Stimulated activated CD4-positive, alpha-beta T cell treated with anti-CD3 and anti-CD28 coated beads, Interleukin-4, amount 100 ng/mL, for 4 hours (primary cell): Measurements from ENCODE around the gene OTUD1.

Source experiments
- DNase-seq, 2 experiments: peaks; one replicate each; pipeline ENCODE4 v3.0.0-alpha.2; 2020

OTUD1 gene

GRCh38 chr10:23432166-23432565 lies 6.7 kb upstream of the OTUD1 start:
- DNase-seq = no peak

- DNase-seq = no peak
Measured at GRCh38 chr10:23432639-23433038, 6.2 kb upstream of the OTUD1 start.

GRCh38 chr10:23433701-23434100 lies 5.2 kb upstream of the OTUD1 start:
- DNase-seq = no peak

- no peak for DNase-seq
Measured at GRCh38 chr10:23435378-23435777, 3.5 kb upstream of the OTUD1 start.

GRCh38 chr10:23436983-23437382 lies 1.9 kb upstream of the OTUD1 start:
- DNase-seq = no peak

- no peak for DNase-seq
Measured at GRCh38 chr10:23437963-23438546, 820 bp upstream of the OTUD1 start.

GRCh38 chr10:23439452-23439960 lies 631 bp downstream of the OTUD1 start:
- peak; percentile 40 to 47 for DNase-seq

GRCh38 chr10:23439961-23440889 lies 1.4 kb downstream of the OTUD1 start:
- DNase-seq = peak; percentile 5 to 32

GRCh38 chr10:23441251-23441650 lies 2.4 kb downstream of the OTUD1 start:
- no peak for DNase-seq

GRCh38 chr10:23442936-23443335 lies 4.1 kb downstream of the OTUD1 start:
- no peak for DNase-seq

- no peak for DNase-seq
Measured at GRCh38 chr10:23445591-23445990, 6.7 kb downstream of the OTUD1 start.

- no peak for DNase-seq
Measured at GRCh38 chr10:23448323-23448722, 9.4 kb downstream of the OTUD1 start.

GRCh38 chr10:23448802-23449570 lies 10.1 kb downstream of the OTUD1 start:
- DNase-seq = no peak

GRCh38 chr10:23452033-23452655 lies 13.3 kb downstream of the OTUD1 start:
- DNase-seq = no peak

- DNase-seq = no peak
Measured at GRCh38 chr10:23453465-23453864, 14.6 kb downstream of the OTUD1 start.

GRCh38 chr10:23457632-23458417 lies 18.9 kb downstream of the OTUD1 start:
- no peak for DNase-seq

GRCh38 chr10:23459308-23459939 lies 20.5 kb downstream of the OTUD1 start:
- DNase-seq = no peak

- DNase-seq = no peak
Measured at GRCh38 chr10:23461557-23461956, 22.7 kb downstream of the OTUD1 start.

GRCh38 chr10:23467012-23467411 lies 28.1 kb downstream of the OTUD1 start:
- no peak for DNase-seq

- no peak for DNase-seq
Measured at GRCh38 chr10:23467548-23467947, 28.7 kb downstream of the OTUD1 start.

GRCh38 chr10:23469596-23470237 lies 30.8 kb downstream of the OTUD1 start:
- DNase-seq = no peak
